ENCODE results near the gene EIF2B1.

- TF ChIP-seq, protein P1, sequence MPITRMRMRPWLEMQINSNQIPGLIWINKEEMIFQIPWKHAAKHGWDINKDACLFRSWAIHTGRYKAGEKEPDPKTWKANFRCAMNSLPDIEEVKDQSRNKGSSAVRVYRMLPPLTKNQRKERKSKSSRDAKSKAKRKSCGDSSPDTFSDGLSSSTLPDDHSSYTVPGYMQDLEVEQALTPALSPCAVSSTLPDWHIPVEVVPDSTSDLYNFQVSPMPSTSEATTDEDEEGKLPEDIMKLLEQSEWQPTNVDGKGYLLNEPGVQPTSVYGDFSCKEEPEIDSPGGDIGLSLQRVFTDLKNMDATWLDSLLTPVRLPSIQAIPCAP (CRISPR knock-in tag; IDR thresholded peaks at IDR 0.05; ENCODE audit: borderline replicate concordance), result no peak
- TF ChIP-seq PHF21A (IDR thresholded peaks at IDR 0.05; ENCODE audit: borderline replicate concordance, low read depth) (no peak), SP1 (CRISPR knock-in tag; IDR thresholded peaks at IDR 0.05) (no peak), GABPB2 (CRISPR knock-in tag; conservative IDR thresholded peaks at IDR 0.05) (no peak), POLR2A (conservative IDR thresholded peaks at IDR 0.05) (no peak), CTCF (IDR thresholded peaks at IDR 0.05 in 2 of 3, conservative IDR thresholded peaks at IDR 0.05 in 1 of 3; ENCODE audit: insufficient read depth in 2 of 3, low read depth in 1 of 3, low read length in 3 of 3) (no peak), ZBTB1 (CRISPR knock-in tag; IDR thresholded peaks at IDR 0.05; ENCODE audit: borderline replicate concordance, low read depth) (no peak), TAF7 (tag; IDR thresholded peaks at IDR 0.05) (no peak), POLR3A (IDR thresholded peaks at IDR 0.05; ENCODE audit: borderline replicate concordance, extremely low read depth, insufficient read depth, insufficient read length) (no peak), ARNT (IDR thresholded peaks at IDR 0.05) (no peak), POLR2G (IDR thresholded peaks at IDR 0.05; ENCODE audit: low read depth, low read length) (no peak), TBP (optimal IDR thresholded peaks at IDR 0.05; ENCODE audit: low read depth, low read length) (no peak)
- TF ChIP-seq, protein P2, sequence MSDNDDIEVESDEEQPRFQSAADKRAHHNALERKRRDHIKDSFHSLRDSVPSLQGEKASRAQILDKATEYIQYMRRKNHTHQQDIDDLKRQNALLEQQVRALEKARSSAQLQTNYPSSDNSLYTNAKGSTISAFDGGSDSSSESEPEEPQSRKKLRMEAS (CRISPR knock-in tag; IDR thresholded peaks at IDR 0.05), result no peak
- TF ChIP-seq, protein P3, sequence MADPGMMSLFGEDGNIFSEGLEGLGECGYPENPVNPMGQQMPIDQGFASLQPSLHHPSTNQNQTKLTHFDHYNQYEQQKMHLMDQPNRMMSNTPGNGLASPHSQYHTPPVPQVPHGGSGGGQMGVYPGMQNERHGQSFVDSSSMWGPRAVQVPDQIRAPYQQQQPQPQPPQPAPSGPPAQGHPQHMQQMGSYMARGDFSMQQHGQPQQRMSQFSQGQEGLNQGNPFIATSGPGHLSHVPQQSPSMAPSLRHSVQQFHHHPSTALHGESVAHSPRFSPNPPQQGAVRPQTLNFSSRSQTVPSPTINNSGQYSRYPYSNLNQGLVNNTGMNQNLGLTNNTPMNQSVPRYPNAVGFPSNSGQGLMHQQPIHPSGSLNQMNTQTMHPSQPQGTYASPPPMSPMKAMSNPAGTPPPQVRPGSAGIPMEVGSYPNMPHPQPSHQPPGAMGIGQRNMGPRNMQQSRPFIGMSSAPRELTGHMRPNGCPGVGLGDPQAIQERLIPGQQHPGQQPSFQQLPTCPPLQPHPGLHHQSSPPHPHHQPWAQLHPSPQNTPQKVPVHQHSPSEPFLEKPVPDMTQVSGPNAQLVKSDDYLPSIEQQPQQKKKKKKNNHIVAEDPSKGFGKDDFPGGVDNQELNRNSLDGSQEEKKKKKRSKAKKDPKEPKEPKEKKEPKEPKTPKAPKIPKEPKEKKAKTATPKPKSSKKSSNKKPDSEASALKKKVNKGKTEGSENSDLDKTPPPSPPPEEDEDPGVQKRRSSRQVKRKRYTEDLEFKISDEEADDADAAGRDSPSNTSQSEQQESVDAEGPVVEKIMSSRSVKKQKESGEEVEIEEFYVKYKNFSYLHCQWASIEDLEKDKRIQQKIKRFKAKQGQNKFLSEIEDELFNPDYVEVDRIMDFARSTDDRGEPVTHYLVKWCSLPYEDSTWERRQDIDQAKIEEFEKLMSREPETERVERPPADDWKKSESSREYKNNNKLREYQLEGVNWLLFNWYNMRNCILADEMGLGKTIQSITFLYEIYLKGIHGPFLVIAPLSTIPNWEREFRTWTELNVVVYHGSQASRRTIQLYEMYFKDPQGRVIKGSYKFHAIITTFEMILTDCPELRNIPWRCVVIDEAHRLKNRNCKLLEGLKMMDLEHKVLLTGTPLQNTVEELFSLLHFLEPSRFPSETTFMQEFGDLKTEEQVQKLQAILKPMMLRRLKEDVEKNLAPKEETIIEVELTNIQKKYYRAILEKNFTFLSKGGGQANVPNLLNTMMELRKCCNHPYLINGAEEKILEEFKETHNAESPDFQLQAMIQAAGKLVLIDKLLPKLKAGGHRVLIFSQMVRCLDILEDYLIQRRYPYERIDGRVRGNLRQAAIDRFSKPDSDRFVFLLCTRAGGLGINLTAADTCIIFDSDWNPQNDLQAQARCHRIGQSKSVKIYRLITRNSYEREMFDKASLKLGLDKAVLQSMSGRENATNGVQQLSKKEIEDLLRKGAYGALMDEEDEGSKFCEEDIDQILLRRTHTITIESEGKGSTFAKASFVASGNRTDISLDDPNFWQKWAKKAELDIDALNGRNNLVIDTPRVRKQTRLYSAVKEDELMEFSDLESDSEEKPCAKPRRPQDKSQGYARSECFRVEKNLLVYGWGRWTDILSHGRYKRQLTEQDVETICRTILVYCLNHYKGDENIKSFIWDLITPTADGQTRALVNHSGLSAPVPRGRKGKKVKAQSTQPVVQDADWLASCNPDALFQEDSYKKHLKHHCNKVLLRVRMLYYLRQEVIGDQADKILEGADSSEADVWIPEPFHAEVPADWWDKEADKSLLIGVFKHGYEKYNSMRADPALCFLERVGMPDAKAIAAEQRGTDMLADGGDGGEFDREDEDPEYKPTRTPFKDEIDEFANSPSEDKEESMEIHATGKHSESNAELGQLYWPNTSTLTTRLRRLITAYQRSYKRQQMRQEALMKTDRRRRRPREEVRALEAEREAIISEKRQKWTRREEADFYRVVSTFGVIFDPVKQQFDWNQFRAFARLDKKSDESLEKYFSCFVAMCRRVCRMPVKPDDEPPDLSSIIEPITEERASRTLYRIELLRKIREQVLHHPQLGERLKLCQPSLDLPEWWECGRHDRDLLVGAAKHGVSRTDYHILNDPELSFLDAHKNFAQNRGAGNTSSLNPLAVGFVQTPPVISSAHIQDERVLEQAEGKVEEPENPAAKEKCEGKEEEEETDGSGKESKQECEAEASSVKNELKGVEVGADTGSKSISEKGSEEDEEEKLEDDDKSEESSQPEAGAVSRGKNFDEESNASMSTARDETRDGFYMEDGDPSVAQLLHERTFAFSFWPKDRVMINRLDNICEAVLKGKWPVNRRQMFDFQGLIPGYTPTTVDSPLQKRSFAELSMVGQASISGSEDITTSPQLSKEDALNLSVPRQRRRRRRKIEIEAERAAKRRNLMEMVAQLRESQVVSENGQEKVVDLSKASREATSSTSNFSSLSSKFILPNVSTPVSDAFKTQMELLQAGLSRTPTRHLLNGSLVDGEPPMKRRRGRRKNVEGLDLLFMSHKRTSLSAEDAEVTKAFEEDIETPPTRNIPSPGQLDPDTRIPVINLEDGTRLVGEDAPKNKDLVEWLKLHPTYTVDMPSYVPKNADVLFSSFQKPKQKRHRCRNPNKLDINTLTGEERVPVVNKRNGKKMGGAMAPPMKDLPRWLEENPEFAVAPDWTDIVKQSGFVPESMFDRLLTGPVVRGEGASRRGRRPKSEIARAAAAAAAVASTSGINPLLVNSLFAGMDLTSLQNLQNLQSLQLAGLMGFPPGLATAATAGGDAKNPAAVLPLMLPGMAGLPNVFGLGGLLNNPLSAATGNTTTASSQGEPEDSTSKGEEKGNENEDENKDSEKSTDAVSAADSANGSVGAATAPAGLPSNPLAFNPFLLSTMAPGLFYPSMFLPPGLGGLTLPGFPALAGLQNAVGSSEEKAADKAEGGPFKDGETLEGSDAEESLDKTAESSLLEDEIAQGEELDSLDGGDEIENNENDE (IDR thresholded peaks at IDR 0.05; ENCODE audit: low read depth, low read length), result no peak
These were observed 14.9 kb upstream of the EIF2B1 start for GRCh38 chr12:123648401-123648800.
